Ecto neural progenitor cell (in vitro differentiated cells): ENCODE measurements around the gene LPCAT3.
A peak's percentile ranks its signal among the peaks of the same experiment; 100 is the strongest.

Experiments used
- DNase-seq: peaks from one replicate; pipeline ENCODE4 v3.0.0-alpha.2; 2018; ENCODE audit warnings: low spot score

The LPCAT3 gene

DNA sequence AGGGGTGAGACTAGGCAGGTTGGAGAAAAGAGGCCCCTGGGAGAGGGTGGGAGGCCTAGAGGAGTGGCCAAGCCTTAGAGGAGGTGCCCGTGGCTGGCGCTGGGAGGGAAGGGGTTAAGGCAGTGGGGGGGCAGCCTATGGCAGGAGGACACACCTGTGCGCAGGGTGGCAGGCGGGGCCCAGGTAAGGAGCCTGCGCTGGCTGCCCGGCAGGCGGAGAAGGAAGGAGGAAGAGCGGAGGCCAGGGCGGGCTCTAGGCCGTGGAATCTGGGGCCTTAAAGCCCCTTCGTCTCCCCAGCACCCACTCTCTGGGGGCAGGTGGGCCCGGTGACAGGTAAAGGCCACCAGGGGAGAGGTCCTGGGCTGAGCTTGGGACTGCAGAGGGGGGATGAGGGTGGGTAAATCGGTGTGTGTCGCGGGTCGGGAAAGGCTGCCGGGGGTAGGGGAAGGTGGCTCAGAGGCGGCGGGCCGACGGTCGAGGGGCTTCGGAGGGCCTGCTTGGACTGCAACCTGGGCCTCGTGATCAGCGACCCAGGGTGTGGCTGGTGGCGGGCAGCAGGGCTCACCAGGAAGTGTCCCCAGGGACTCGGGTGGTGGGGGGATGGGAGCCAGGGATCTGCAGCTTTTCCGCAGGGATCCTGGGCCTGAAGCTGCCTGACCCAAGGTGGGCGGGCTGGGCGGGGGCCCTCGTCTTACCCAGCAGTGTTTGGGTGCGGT lies 55.1 kb downstream of the LPCAT3 start:
- DNase-seq: peak; percentile 67

DNA sequence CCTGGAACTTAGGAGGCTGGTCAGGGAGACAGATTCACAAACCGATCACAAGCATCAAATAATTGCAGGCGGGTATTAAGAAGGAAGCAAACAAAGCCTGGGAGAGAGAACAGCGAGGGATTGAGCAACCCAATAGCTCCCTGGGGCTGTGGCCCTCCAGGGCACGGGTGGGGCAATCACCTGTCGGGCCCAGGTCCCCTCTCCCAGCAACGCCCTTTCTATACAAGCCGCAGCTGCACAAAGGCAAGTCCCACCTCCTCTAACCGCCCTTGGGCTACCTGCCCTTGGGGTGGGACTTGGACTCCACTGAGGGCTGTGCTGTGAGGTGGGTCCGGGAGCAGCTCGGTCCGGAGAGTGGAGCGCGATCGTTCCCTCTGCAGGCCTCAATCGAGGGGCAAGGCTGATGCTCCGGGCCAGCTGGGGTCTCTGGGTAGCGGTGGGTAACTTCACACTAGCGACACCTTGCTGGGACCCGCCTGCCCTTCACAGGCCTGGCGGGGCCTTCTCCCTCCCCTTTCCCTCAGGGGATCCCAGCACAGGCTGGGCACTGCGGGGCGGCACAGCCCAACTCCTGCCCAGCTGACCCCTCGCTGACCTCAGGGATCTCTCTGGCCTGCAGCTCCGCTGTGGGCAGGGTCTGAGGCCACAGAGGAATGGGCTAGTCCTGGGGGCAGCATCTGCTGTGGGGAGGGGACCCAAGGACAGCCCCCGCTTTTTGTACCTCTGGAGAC lies 55.8 kb downstream of the LPCAT3 start:
- no peak for DNase-seq

DNA sequence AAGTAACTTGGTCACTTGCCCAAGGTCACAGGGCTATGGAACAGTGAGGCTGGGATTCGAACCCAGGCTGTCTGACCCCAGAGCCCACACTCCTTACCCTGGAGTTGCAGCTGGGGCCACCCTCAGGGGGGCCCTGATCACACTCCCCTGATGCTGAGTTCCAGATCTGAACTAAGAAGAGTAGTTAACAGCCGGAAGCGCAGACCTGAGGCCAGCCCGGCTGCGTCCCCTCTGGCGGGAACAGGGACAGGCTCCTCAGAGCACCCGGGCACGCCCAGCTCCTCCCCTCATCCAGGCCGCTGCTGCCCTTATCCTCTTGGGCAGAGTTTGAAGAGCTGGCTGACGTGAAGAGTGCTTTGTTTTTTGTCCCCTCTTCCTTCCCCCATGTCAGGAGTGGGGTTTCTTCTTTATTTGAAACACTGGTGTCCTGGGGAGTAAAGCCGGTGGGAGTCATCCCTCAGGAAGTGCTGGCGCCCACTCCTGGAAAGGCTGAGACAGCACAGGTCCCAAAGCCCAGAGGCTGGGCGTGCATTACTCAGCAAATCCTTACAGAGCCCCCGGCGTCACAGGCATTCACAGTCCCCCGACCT lies 56.5 kb downstream of the LPCAT3 start:
- peak; percentile 91 for DNase-seq

DNA sequence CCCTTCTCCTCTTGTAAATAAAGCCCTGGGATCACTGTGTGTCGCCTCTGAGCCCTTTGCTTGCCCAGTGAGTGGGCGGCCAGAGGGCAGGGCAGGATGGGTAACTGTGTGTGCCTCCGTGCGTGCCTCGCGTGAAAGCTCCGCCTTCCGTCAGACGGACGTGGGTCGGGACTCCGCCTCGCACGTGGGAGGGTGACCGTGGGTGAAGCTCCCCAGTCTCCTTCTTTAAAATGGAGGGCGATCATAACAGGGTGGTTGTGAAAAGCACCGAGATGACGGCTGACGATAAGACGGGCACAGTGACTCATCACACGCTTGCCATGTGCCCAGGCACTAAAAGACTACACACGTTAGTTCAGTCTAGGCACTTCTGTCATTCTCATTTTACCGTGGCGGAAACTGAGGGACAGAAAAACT lies 57.0 kb downstream of the LPCAT3 start:
- DNase-seq: no peak

DNA sequence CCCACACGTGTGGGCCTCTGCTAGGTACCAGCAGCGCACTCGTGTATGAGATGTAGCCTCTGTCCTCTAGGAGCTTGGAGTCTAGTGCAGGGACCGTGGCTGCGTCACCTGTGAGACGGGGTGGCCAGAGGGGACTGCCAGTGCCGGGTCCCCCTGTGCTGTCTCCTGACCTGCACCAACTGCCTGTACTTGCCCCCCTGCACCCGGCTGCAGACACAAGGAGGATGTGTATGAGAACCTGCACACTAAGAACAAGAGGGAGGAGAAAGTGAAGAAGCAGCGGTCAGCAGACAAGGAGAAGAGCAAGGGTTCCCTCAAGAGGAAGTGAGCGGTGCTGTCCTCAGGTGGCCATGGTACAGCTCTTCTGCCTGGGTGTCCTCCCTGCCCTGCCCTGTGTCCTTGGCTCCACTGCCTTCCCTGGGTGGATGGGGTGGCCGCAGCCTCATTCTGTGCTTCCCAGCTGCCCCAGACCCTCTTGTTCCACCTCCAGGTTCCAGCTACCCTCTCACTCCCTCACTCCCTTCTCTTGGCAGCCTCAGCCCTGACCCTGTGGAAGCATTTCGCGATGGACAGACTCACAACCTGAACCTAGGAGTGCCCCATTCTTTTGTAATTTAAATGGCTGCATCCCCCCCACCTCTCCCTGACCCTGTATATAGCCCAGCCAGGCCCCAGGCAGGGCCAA lies 57.5 kb downstream of the LPCAT3 start:
- DNase-seq: peak; percentile 58

DNA sequence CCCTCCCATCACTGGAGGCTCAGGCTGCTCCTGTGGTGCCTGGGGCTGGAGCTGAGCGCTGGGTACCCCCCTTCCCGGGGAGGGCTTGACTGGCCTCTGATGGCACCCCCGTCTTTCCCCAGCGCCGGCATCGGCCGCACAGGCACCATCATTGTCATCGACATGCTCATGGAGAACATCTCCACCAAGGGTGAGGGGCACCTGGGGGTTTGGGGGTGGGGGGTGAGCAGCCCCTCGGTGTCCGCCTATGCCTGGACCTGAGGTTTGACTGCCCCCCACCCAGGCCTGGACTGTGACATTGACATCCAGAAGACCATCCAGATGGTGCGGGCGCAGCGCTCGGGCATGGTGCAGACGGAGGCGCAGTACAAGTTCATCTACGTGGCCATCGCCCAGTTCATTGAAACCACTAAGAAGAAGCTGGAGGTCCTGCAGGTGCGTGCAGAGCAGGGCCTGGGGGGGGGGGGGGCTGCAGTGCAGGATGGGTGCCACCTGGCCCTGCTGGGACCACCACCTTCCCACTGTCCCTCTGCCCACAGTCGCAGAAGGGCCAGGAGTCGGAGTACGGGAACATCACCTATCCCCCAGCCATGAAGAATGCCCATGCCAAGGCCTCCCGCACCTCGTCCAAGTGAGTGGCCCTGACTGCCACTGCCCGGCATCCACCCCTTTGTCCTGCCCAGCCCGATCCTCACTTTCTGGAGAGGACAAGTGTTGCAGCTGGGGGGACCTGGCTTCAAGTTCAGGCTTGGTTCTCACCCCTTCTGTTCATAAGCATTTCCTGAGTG lies 58.3 kb downstream of the LPCAT3 start:
- no peak for DNase-seq

DNA sequence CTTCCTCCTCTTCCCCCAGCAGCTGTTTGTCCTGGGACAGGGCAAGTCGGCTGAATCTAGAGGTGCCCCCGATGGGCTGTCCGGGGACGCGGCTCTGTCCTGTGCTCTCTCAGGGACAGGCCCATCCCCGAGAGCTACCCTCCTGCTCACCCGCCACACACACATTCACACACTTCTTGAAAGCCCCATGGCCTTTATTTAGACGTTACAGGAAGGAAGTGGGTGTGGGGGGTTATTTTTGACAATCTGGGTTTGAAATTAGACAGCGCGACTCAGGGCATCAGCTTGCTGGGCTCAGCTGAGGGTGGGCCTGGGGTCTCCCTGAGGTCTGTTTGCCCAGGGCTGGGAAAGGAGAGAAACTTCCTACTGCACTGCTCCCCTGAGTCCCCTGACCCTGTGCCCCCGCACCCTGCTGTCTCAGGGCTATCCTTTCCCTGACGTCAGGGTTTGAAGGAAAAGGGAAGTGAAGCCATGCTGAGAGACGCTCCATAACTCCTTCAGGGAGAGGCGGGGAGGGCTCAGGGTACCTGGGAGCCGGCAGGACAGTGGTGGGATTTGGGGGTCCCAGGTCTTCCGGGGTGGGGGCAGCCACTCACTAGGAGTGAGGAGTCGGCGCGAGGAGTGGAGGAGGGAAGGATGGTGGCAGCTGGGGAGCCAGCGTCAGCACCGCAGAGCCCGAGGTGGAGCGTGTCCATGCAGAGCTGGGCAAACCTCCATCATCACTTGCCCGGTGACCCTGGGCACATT lies 59.0 kb downstream of the LPCAT3 start:
- DNase-seq: peak; percentile 48

DNA sequence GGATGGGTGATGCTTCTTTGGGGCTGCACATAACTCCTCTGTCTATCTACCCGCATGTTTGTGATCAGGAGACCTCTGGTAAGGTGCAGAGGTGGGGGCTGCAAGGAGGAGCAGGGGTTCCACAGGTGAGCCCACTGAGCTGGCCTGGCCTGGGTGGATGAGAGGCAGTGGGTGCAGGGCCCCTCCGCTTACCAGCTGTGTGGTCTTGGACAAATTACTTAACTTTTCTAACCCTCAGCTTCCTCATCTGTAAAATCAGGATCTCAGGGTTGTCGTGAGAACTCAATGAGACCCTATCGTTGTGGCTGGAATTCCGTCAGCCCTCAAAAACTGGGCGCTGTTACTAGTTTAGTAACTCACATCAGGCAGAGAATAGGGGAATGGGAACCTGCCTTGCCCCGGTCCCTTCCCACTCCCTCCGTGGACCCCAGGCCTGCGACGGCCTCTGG lies 59.6 kb downstream of the LPCAT3 start:
- DNase-seq: no peak

DNA sequence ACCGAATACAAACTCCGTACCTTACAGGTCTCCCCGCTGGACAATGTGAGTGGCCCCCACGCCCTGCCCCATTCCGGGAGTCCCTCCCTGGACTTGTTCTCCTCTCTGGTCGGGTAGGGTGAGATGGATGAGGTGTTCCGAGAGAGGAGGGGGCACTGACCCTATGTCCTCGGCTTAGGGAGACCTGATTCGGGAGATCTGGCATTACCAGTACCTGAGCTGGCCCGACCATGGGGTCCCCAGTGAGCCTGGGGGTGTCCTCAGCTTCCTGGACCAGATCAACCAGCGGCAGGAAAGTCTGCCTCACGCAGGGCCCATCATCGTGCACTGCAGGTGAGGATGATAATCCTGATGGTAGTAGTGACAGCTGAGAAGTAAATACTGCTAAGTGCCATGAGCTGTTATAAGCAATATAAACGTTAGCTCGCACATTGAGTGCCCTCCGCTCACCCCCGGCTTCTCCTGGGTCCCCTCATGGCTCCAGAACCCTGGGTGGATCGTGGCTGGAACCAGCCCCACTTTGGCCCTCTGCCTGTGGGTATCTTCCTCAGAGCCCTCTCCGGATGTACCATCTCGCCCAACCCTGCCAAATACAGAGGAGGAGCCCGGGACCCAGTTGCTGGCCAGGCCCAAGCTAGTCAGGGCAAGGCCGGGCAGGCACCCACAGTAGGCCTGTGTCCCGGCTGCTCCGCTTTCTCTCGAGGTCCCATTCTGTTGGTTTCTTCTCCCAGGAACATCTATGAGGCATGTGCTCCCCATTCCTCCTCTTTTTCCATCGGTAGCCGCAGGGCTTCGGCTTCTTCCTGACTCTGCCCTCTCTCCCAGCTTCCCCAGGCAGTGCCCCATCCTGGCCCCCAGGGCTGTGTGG lies 60.3 kb downstream of the LPCAT3 start:
- no peak for DNase-seq

DNA sequence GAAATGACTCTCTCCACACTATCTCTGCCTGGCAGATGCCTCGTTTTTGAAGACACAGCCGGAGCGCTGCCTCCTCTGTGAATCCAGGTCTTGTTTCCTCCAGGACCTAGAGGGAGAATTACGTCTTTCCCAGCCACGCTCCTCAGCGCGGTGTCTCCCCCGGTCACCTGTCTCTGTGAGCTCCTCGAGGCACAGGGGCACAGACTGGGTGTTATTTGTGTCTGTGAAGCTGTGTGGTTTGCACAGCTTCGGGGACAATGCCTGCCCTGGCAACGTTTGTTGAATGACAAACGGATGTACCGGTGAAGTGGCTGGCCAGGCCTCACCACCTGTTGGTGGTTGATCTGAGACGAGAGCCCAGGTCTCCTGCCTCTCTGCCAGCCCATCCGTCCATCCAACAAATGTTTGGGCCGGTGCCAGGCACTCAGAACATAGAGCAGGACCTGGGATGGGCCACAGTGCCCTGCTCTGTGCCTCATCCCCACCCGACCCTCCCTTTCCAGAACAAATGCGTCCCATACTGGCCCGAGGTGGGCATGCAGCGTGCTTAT lies 61.0 kb downstream of the LPCAT3 start:
- no peak for DNase-seq

DNA sequence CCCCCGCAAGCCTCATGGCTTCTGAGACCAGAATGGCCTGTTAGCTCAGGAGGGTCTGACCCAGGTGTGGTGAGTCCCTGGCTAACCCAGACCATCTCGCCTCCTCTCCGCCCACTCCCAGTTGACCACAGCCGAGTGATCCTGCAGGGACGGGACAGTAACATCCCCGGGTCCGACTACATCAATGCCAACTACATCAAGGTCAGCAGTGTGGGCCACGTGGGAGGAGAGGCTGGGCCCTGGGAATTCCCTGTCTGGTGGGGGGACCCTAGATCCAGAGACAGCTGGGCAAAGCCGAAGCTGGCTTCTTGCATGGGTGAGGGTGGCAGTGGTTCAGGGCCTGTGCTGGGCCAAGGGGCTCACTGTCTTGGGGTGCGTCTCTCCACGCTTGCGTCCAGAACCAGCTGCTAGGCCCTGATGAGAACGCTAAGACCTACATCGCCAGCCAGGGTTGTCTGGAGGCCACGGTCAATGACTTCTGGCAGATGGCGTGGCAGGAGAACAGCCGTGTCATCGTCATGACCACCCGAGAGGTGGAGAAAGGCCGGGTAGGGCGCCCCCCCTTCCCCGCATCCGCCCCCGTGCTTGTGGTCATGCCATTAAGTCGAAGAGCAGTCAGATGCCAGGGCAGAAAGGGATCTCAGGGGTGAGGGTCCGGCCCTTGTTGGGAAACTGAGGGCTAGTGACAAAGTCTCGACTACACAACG lies 62.1 kb downstream of the LPCAT3 start:
- no peak for DNase-seq

DNA sequence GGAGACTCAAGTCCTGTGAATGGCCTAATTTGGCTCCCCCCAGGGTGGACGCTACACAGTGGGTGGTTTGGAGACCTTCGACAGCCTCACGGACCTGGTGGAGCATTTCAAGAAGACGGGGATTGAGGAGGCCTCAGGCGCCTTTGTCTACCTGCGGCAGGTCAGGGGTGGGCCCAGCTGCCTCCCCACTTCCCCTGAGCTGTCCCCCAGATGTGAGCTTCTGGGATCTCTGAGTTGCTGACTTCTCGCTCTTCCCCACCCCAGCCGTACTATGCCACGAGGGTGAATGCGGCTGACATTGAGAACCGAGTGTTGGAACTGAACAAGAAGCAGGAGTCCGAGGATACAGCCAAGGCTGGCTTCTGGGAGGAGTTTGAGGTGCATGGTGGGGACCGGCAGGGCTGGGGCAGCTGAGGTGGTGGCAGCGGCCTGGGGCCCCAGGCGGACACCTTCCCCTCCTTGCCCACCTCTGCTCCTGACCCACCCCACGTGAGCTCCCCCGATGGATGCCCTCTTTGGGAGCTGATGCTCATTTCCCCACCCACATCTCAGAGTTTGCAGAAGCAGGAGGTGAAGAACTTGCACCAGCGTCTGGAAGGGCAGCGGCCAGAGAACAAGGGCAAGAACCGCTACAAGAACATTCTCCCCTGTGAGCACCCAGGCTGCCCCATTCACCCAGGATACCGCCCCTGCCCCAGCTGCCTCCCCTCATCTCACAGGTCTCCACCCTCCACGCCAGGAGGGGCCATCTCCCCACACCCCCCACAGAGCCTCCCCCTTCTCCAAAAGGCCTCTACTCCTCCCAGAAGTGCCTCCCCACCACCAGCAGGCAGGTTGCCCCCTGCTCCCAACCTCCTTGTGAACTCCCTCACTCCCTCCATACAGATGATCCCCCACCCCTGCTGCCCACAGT lies 62.9 kb downstream of the LPCAT3 start:
- no peak for DNase-seq

DNA sequence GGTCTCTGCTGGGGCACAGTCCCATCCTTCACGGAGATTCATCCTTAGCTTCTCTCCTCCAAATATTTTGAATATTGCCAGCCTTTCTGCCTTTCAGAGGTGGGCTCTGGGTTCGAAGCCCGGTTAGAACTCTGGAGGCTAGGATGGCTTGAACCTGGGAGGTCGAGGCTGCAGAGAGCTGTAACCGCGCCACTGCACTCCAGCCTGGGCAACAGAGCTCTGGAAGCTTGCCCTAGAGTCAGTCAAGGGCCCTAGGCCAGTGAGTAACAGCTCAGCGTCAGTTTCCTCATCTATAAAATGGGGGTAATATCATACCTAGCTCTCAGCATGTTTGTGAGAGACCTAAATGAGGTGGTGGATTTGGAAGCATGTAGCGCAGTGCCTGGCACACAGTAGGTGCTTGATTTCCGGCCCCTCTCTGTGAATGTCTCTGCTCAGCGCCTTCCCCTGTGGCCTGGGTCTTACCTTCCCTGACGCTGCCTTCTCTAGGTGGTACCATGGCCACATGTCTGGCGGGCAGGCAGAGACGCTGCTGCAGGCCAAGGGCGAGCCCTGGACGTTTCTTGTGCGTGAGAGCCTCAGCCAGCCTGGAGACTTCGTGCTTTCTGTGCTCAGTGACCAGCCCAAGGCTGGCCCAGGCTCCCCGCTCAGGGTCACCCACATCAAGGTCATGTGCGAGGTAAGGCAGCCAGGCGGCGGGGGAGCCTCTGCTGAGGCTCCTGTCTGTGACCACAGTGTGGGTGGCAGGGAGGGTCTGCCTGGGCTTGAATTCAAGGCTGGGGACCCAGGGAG lies 63.8 kb downstream of the LPCAT3 start:
- no peak for DNase-seq

DNA sequence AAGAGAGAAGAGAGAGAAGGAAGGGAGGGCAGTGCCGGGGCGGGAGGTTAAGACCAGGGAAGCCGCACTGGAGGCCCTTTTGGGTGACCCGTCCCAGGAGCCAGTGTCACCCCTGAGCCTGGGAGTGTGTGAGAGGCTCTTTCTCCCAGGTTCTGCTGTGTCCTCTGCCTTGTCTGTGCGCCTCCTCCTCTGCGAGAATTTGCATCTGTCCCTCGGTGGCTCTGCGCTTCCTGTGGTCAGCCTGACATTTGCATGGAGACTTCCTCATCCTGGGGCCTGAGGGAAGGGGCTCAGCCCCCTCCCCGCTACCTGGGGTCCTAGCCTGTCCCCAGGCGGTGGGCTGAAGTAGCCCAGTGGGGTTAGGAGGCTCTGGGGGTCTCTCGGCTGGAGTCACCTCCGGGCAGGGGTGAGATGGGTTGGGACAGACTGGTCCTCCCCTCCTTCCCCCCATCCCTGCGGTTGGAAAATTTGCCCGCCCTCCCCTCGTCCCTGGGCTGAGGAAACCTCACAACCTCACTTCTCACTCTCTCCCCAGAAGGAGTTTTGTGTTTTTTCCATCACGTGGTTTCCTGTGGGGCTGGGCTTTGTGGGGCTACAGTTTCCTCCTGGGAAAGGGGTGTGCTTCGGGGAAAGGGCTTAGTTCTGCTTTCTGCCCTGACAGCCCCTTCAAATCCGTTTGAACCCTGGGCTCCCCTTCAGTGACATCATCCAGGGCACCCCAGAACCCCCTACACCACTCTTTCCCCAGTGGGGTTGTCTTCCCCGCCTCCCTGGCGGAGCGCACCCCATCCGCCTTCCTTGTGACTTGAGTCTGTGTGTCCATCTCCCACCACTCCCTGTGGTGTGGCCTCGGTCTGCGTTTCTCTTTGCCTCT lies 64.6 kb downstream of the LPCAT3 start:
- no peak for DNase-seq

DNA sequence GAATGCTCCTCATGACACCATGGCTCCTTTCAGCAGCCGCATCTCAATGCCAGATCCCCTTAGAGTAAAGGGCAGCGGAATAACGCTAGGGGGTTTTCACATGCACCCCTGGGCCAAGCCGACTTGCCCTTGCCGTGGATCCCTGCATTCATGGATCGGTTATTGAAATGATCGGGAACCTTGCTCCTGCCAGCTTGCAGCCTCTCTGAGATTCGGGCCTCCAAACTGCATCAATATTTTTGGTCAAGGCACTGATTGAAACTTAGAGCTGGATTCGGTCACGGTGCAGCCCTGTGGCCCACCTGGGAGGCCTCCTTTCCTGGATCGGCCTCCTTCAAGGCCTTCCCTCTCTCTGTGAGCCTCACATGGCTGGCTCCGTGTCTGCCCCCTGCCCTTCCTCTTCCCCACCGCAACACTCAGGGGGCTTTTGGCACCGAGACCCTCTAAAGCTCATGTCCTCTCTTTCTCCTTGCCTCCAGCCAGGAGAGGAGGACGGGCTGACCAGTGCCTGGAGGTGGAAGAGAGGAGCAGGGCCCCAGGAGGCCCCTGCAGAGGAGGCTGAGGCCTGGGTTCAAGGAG lies 65.3 kb downstream of the LPCAT3 start:
- no peak for DNase-seq
